Liver (tissue), 3 donors: Measurements from ENCODE around the gene ERICH4.

Experiments
- CTCF ChIP-seq: fragments of 150-350 bp; IDR thresholded peaks from 2 replicates; pipeline ENCODE4 v1.5.1; 2017; ENCODE audit warnings: improper control_type of control experiment, low read depth, low read length; ENCODE audit not compliant: missing input control
- JUND ChIP-seq, 2 donors: IDR thresholded peaks; 2 replicates each; pipeline ENCODE4 v1.6.1; 2016; ENCODE audit warnings: antibody characterized with exemption in 2 of 2
- RXRA ChIP-seq, 2 donors: IDR thresholded peaks; 2 replicates each; pipeline ENCODE4 v1.6.1; 2017 to 2018; ENCODE audit warnings: antibody characterized with exemption in 2 of 2, mild to moderate bottlenecking in 1 of 2
- donor health status: healthy.
- donor health status: healthy.

DNA sequence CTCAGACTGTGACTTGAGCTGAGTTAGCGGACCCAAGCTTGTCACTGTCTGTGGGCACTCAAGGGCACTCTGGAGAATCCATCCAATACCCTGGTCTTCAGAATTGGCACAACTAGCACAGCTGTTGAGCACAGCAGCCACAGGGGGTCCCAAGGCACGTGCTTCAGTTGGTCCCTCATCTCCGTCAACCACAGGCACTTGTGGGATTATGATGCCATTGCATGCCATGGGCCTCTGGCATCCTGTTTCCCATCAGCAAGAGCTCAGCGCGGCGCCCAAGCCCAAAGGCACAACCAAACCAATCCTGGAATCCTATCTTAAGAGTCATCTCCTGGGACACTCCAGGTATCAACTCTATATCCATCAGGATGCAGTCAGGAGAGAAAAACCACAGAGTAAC, 12.0 kb upstream of the ERICH4 start:
- TF ChIP-seq JUND (IDR thresholded peaks at IDR 0.05) (no peak), CTCF (no peak), RXRA (IDR thresholded peaks at IDR 0.05) (no peak)
